Measurements from ENCODE around the gene TCF7L2.

DNA sequence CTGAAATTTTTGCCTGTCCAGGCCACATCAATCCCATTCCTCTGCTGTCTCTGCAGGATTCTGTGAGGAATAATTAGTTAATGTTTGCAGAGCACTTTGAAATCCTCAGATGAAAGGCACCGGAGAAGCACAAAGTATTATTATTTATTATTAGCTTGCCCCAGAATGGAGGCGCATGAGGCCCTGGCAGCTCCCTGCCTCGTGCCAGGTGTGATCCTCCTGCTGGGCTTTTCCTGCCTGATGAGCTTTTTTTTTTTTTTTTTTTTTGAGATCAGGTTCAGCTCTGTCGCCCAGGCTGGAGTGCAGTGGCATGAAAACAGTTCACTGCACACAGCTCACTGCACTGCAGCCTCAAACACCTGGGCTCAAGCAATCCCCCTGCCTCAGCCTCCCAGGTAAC is 65.2 kb downstream of the TCF7L2 start:
- no peak for TF ChIP-seq EZH2phosphoT487 (IDR thresholded peaks at IDR 0.05; ENCODE audit: low read depth)
- TF ChIP-seq, protein P1, sequence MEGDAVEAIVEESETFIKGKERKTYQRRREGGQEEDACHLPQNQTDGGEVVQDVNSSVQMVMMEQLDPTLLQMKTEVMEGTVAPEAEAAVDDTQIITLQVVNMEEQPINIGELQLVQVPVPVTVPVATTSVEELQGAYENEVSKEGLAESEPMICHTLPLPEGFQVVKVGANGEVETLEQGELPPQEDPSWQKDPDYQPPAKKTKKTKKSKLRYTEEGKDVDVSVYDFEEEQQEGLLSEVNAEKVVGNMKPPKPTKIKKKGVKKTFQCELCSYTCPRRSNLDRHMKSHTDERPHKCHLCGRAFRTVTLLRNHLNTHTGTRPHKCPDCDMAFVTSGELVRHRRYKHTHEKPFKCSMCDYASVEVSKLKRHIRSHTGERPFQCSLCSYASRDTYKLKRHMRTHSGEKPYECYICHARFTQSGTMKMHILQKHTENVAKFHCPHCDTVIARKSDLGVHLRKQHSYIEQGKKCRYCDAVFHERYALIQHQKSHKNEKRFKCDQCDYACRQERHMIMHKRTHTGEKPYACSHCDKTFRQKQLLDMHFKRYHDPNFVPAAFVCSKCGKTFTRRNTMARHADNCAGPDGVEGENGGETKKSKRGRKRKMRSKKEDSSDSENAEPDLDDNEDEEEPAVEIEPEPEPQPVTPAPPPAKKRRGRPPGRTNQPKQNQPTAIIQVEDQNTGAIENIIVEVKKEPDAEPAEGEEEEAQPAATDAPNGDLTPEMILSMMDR (IDR thresholded peaks at IDR 0.05; ENCODE audit: low read depth, low read length), result no peak

Measured in OCI-LY3 (cell line).